GM06990 (cell line): ENCODE measurements around the gene KRTAP5-2.

Experiments
- DNase-seq: peaks from one replicate; pipeline ENCODE4 v3.0.0-alpha.2; 2011; ENCODE audit not compliant: insufficient read length; ENCODE audit errors: extremely low read depth
- H3K27me3 ChIP-seq: replicated peaks from 2 replicates; pipeline ENCODE4 v1.6.0; 2011; ENCODE audit warnings: low read length; ENCODE audit not compliant: control insufficient read depth, insufficient read depth
- H3K36me3 ChIP-seq: 2 replicates; pipeline ENCODE4 v1.5.1; 2011; ENCODE audit warnings: low read length; ENCODE audit not compliant: control insufficient read depth, insufficient read depth
- H3K4me3 ChIP-seq: replicated peaks from 2 replicates; pipeline ENCODE4 v1.5.1; 2011; ENCODE audit warnings: low read depth, mild to moderate bottlenecking, control low read depth, low read length
- CTCF ChIP-seq: IDR thresholded peaks from 2 replicates; pipeline ENCODE4 v1.5.1; 2011; ENCODE audit warnings: low read length, control low read depth, mild to moderate bottlenecking, inconsistent platforms; ENCODE audit not compliant: insufficient read depth, poor library complexity, severe bottlenecking

KRTAP5-2 gene

GRCh38 chr11:1556278-1556902, 41.7 kb downstream of the KRTAP5-2 start:
- no peak for DNase-seq
- H3K36me3 ChIP-seq: no peaks in the 10 kb centered on the region
- H3K27me3 ChIP-seq: no peaks in the 10 kb centered on the region; the same call in 1 of the 2 replicates
- no peak overlapping the region for H3K4me3 ChIP-seq
- no peak for TF ChIP-seq CTCF

GRCh38 chr11:1555713-1556153, 42.4 kb downstream of the KRTAP5-2 start:
- no peaks in the 10 kb centered on the region for H3K36me3 ChIP-seq
- DNase-seq: no peak
- no peaks in the 10 kb centered on the region; the same call in 1 of the 2 replicates for H3K27me3 ChIP-seq
- H3K4me3 ChIP-seq: no peak overlapping the region
- TF ChIP-seq CTCF: no peak

- H3K4me3 ChIP-seq: no peak overlapping the region
- H3K27me3 ChIP-seq: no peaks in the 10 kb centered on the region; the same call in 1 of the 2 replicates
- TF ChIP-seq CTCF: no peak
- no peak for DNase-seq
- no peaks in the 10 kb centered on the region for H3K36me3 ChIP-seq
Observed at GRCh38 chr11:1554981-1555712, 42.9 kb downstream of the KRTAP5-2 start.

GRCh38 chr11:1553808-1554594, 44.1 kb downstream of the KRTAP5-2 start:
- no peak for DNase-seq
- no peaks in the 10 kb centered on the region for H3K27me3 ChIP-seq
- no peaks in the 10 kb centered on the region for H3K36me3 ChIP-seq
- H3K4me3 ChIP-seq: no peak overlapping the region
- TF ChIP-seq CTCF: no peak

GRCh38 chr11:1549338-1550330, 48.5 kb downstream of the KRTAP5-2 start:
- peak; percentile 3 for TF ChIP-seq CTCF
- Histone ChIP-seq H3K36me3 (no peaks in the 10 kb centered on the region), H3K27me3 (no peaks in the 10 kb centered on the region; the same call in 1 of the 2 replicates), H3K4me3 (no peak overlapping the region)
- no peak for DNase-seq
